ENCODE measurements around the gene FAM187B. TPM values are rescaled to one million over a fixed set of nuclear protein-coding genes. Genes with fewer than 3 reads are reported as not detected.
A peak's percentile ranks its signal among the peaks of the same experiment; 100 is the strongest.

The FAM187B gene
- not detected for total RNA-seq

DNA sequence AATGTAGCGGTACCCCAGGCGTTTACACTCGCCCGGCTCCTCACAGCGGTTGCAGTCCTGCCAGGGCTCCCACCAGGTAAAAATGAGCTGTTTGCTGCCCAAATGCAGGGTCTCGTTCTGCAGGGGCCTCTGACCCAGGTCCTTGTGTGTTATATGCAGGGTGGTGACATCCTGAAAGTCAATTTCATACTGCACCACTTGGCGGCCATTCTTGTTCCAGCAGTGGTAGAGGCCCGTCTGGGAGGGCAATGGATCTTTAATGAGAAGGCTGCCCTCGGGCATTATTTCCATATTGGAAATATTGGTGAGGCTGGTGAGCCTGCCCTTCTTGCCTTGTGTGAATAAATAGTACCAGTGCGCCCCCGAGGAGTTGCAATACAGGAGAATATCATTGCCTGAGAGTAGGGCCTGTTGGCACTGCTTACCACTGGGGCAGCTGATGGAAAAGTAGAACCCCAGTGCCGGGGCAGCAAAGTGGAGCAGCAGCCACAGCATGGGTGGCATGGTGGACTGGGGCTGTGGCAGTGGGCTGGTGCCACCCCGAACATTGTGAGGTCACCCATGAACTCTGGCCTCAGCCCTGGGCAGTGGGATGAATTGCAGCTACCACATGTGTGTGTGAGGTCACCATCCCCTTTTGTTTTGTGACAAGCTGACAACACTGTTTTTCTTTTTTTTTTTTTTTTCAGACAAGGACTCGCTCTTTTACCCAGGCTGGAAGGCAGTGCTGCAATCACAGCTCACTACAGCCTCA is at the start of gene FAM187B:
Gene FAM187B (minus strand): TSS at position 563 of the 754 bp plus-strand sequence. CDS start 59 bp downstream, at position 504.
- DNase-seq, result no peak

DNA sequence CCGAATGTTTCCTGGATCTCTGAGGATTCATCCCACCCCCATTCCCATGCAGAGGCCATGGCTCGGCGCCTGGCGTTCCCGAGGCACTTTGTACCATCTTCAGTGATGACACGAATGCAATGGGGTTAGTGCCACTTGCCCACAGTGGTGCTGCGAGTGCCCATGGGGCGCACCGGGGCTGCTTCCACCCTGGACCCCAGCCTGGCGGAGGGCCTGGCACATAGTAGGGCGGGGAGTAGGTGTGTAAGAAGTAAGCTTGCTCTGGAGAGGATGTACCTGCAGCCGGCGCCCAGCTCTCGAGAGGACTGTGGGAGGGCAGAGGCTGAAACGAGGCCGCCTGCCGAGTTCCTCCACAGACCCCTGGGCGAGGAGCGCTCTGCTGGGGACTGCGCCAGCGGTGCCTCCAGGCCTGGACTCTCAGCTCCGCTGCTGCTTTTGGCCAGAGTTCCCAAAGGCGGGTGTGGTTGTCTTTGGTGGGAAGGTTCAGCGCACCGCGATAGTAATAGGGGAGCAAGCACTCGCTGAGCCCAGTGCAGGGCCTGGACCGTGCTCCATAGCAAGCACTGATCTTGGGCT is 48.3 kb upstream of the FAM187B start:
- no peak for DNase-seq

DNA sequence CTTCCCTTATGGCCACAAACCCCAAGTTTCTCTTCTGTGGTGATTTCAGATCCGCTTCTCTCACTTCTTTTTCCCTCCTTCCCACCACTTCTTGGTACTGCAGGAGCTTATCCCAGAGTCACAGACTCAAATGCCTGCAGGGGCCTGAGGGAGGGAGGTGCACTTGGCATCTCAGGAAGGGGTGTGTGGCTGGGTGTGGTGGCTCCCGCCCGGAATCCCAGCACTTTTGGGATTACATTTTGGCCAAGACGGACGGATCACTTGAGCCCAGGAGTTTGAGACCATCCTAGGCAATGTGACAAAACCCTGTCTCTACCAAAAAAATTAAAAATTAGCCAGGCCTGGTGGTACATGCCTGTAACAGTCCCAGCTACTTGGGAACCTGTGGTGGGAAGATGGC is 45.8 kb upstream of the FAM187B start:
- DNase-seq, result no peak

GRCh38 chr19:35273686-35274259 is 45.2 kb upstream of the FAM187B start:
- DNase-seq, result no peak

- DNase-seq, result no peak
These were observed 44.6 kb upstream of the FAM187B start for GRCh38 chr19:35272954-35273649.

DNA sequence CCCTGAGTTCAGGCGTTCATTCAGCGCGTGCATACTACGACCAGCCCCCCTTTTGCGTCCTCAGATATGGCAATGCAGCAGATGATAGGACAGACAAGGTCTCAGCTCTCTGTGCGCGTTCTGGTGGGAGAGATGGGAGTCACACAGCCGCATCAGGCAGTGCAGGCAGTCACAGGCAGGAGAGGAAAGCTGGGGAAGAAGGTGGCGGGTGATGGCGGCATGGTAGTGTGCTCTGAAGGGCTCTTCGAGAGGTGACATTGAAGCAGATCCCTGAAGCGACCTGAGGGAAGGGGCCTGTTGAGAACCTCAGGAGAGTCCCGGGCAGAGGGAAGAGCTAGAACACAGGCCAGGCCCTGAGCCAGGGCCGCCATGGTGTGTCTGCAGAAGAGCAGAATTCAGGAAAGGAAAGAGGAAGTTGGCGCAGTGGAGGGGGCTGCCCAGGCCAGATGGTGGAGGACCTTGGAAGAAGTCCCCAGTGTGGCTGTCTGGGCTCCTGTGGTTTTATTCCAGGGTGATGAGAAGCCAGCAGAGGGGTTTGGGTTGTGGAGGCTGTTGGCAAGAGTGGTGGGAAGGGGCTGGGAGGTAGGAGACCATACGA is 43.7 kb upstream of the FAM187B start:
- no peak for DNase-seq

DNA sequence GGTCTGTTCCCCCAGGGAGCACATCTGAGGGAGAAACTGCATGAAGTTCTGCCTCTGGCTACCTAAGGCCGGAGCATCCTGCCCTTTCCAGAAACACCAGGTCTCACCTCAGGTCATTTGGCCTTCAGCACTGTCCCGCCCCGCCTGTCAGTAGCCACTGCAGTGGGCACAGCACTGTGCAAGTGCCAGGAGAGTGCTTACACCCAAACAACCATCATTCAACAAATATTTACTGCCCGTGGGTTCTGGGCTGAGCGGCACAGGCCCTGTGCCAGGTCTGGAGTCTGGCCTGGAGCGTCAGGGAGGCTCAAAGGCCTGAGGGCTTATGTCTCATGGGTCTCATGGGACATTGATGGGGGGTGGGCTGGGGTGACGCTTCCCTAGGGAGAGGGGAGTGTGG is 43.0 kb upstream of the FAM187B start:
- DNase-seq, result no peak

GRCh38 chr19:35270381-35270811 is 41.9 kb upstream of the FAM187B start:
- no peak for DNase-seq

GRCh38 chr19:35269438-35270117 is 41.0 kb upstream of the FAM187B start:
- DNase-seq, result peak; percentile 93

GRCh38 chr19:35268536-35269437 is 40.2 kb upstream of the FAM187B start, which contains the start of gene USF2:
USF2 (plus strand) TSS chr19:35268962; CDS start chr19:35269102, 140 bp downstream.
- peak; percentile 86 for DNase-seq

- peak; percentile 91 for DNase-seq
These were observed 39.4 kb upstream of the FAM187B start for GRCh38 chr19:35267818-35268535.

GRCh38 chr19:35267353-35267817 is 38.8 kb upstream of the FAM187B start:
- DNase-seq, result peak; percentile 69

GRCh38 chr19:35266520-35267352 is 38.2 kb upstream of the FAM187B start:
- no peak for DNase-seq

- DNase-seq, result no peak
These were observed 37.5 kb upstream of the FAM187B start for GRCh38 chr19:35265900-35266519.

DNA sequence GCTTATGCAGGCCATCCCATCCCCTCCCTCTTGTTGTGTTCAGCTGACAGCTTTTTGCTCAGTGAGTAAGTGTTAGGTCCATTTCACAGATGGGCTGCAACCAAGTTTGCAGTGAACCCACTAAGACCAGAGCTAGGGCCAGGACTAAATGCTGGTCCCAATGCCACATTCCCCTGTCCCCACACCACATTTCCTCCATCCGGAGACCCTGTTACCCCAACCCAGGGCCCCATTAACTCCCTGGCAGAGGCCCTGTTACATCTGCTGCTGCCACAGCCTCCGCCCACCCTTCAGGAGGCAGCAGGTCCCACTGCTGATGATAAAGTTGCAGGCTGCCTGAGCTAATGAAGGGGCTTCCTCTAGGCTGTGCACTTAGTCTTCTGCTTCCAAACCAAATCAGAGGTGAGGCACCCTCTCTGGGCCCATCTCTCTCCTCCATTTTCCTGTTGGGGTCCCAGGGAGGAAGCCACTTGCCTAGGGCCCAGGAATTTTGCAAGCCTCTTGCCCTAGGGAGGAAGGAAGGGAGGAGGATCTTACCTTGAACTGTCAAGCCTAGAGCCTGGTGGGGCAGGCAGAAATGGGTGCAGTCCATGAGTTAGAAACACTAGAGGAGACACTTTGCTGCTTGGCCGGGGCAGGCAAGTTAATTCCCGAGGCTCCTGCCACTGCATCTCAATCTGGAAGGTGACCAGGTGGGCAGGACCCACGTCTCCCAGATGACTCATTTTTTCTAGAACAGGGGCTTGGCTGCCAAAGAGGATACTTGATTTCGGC is 36.8 kb upstream of the FAM187B start:
- DNase-seq, result no peak

- DNase-seq, result no peak
These were observed 36.0 kb upstream of the FAM187B start for GRCh38 chr19:35264268-35265125.
